Activated CD8-positive, alpha-beta memory T cell treated with anti-CD3 and anti-CD28 coated beads, Interleukin-2, amount 10 ng/mL, durations not matched to agents 7 days and 5 days (primary cell): ENCODE data around the gene PILRB. TPM values are rescaled to one million over a fixed set of nuclear protein-coding genes. Genes with fewer than 3 reads are reported as not detected.
"Not testable (repeated sequence)": the region's sequence is repeated elsewhere in the genome, so short reads cannot be mapped to it uniquely, and the experiment has no call there.

Experiments
- ATAC-seq: fragments of 150-1000 bp; cut with Tn5 transposase; one replicate; pipeline ENCODE4 v1.10.0; 2021; ENCODE audit warnings: moderate library complexity
- CTCF ChIA-PET: fragments of 350-600 bp; sonication (Branson Sonifier 250); formaldehyde crosslinking; loops from one replicate; lab custom pipeline; 2021; ENCODE audit warnings: antibody characterized with exemption; lab: Charles Lee
- DNase-seq: peaks from one replicate; pipeline ENCODE4 v3.0.0-alpha.2; 2020
- H3K27ac Mint-ChIP-seq: one replicate; pipeline ENCODE4 v1.8.0; 2021; ENCODE audit warnings: mild to moderate bottlenecking, mixed read lengths
- H3K27me3 Mint-ChIP-seq: one replicate; pipeline ENCODE4 v1.8.0; 2021; ENCODE audit warnings: mixed read lengths
- H3K36me3 Mint-ChIP-seq: one replicate; pipeline ENCODE4 v1.8.0; 2021; ENCODE audit warnings: mild to moderate bottlenecking, mixed read lengths
- H3K4me1 Mint-ChIP-seq: one replicate; pipeline ENCODE4 v1.8.0; 2021; ENCODE audit warnings: mixed read lengths
- H3K4me3 Mint-ChIP-seq: one replicate; pipeline ENCODE4 v1.8.0; 2021; ENCODE audit warnings: mild to moderate bottlenecking, moderate library complexity, mixed read lengths
- H3K9me3 Mint-ChIP-seq: one replicate; pipeline ENCODE4 v1.8.0; 2022; ENCODE audit warnings: low read depth, mixed read lengths
- total RNA-seq, 2 experiments: library from RNA; stranded (reverse); gene quantifications; one replicate each; pipeline ENCODE4 v1.2.3, GENCODE V29; 2021

Gene PILRB
- total RNA-seq, 2 experiments from 2014 or later, result 46.0 to 67.8 TPM

GRCh38 chr7:100345288-100345672, 12.6 kb upstream of the PILRB start:
- Mint-ChIP-seq H3K4me1 (peaks cover 44% of the 10 kb centered on the region), H3K36me3 (peaks cover 54% of the 10 kb centered on the region), H3K4me3 (peak overlapping the region; percentile 71), H3K27ac (peak overlapping the region; percentile 97)
- ATAC-seq (peak; percentile 48), DNase-seq (peak; percentile 86)
- not testable (repeated sequence) for H3K27me3 Mint-ChIP-seq, H3K9me3 Mint-ChIP-seq
- CTCF ChIA-PET, result interaction anchor here (0.6 to 4.8 kb wide), 11 partner anchors 10 to 315 kb away, joined by 3 to 22 read pairs (median 5); partner anchors contain the start of genes LAMTOR4, MEPCE, PVRIG and ZCWPW1

GRCh38 chr7:100346921-100347320, 11.0 kb upstream of the PILRB start:
- Mint-ChIP-seq H3K4me1 (peaks cover 54% of the 10 kb centered on the region), H3K27ac (peak overlapping the region; percentile 50), H3K36me3 (peaks cover 59% of the 10 kb centered on the region), H3K9me3 (no peaks in the 10 kb centered on the region), H3K4me3 (no peak overlapping the region), H3K27me3 (no peaks in the 10 kb centered on the region)
- ATAC-seq (no peak), DNase-seq (no peak)
- CTCF ChIA-PET, result interaction anchor here (0.9 to 4.8 kb wide), 6 partner anchors 28 to 215 kb away, joined by 3 to 22 read pairs (median 4); partner anchors contain the start of gene ZCWPW1

- CTCF ChIA-PET, result interaction anchor here (0.5 to 1.5 kb wide), 2 partner anchors 59 to 215 kb away, joined by 3 to 5 read pairs; no protein-coding TSS in a partner anchor
- Mint-ChIP-seq H3K4me3 (no peak overlapping the region), H3K36me3 (peaks cover 55% of the 10 kb centered on the region), H3K9me3 (no peaks in the 10 kb centered on the region), H3K27ac (peak overlapping the region; percentile 28), H3K27me3 (no peaks in the 10 kb centered on the region), H3K4me1 (peaks cover 57% of the 10 kb centered on the region)
- DNase-seq (no peak), ATAC-seq (no peak)
These were observed 9.1 kb upstream of the PILRB start for GRCh38 chr7:100348805-100349204.

GRCh38 chr7:100349757-100350156, 8.2 kb upstream of the PILRB start:
- Mint-ChIP-seq H3K27me3 (no peaks in the 10 kb centered on the region), H3K27ac (peak overlapping the region; percentile 68), H3K4me1 (peaks cover 49% of the 10 kb centered on the region), H3K9me3 (no peaks in the 10 kb centered on the region), H3K36me3 (peaks cover 51% of the 10 kb centered on the region), H3K4me3 (no peak overlapping the region)
- CTCF ChIA-PET, result interaction anchor here (1.5 kb wide), 1 partner anchor 58 kb away, joined by 5 read pairs; no protein-coding TSS in a partner anchor
- no peak for ATAC-seq
- no peak for DNase-seq

GRCh38 chr7:100351657-100352058, 6.3 kb upstream of the PILRB start:
- peak; percentile 38 for ATAC-seq
- no peaks in the 10 kb centered on the region for H3K27me3 Mint-ChIP-seq
- H3K4me1 Mint-ChIP-seq, result peaks cover 45% of the 10 kb centered on the region
- no peaks in the 10 kb centered on the region for H3K9me3 Mint-ChIP-seq
- no peak for DNase-seq
- H3K27ac Mint-ChIP-seq, result peak overlapping the region; percentile 87
- H3K36me3 Mint-ChIP-seq, result peaks cover 47% of the 10 kb centered on the region
- H3K4me3 Mint-ChIP-seq, result peak overlapping the region; percentile 56
- CTCF ChIA-PET, result interaction anchor here (1.6 kb wide), 1 partner anchor 56 kb away, joined by 4 read pairs; no protein-coding TSS in a partner anchor

GRCh38 chr7:100352230-100352781, 5.6 kb upstream of the PILRB start:
- DNase-seq, H3K9me3 Mint-ChIP-seq, H3K27me3 Mint-ChIP-seq: not testable (repeated sequence)
- CTCF ChIA-PET, result interaction anchor here (1.6 kb wide), 1 partner anchor 55 kb away, joined by 4 read pairs; no protein-coding TSS in a partner anchor
- Mint-ChIP-seq H3K27ac (peak overlapping the region; percentile 87), H3K4me3 (peak overlapping the region; percentile 45), H3K36me3 (peaks cover 43% of the 10 kb centered on the region), H3K4me1 (peaks cover 45% of the 10 kb centered on the region)
- peak; percentile 85 for ATAC-seq

GRCh38 chr7:100352984-100353684, 4.8 kb upstream of the PILRB start:
- no peaks in the 10 kb centered on the region for H3K9me3 Mint-ChIP-seq
- no peak for ATAC-seq
- CTCF ChIA-PET, result interaction anchor here (0.8 to 1.6 kb wide), 2 partner anchors 49 to 54 kb away, joined by 4 read pairs; no protein-coding TSS in a partner anchor

GRCh38 chr7:100353685-100354330, 4.1 kb upstream of the PILRB start:
- H3K27ac Mint-ChIP-seq, result peak overlapping the region; percentile 87
- DNase-seq, result no peak
- CTCF ChIA-PET, result interaction anchor here (0.8 to 1.0 kb wide), 2 partner anchors 48 to 84 kb away, joined by 4 read pairs; no protein-coding TSS in a partner anchor
- H3K9me3 Mint-ChIP-seq, result no peaks in the 10 kb centered on the region
- H3K4me1 Mint-ChIP-seq, result peaks cover 44% of the 10 kb centered on the region
- H3K27me3 Mint-ChIP-seq, result no peaks in the 10 kb centered on the region
- peaks cover 37% of the 10 kb centered on the region for H3K36me3 Mint-ChIP-seq
- peak; percentile 28 for ATAC-seq
- H3K4me3 Mint-ChIP-seq, result peak overlapping the region; percentile 45

More at GRCh38 chr7:100352984-100353684, 4.8 kb upstream of the PILRB start:
- Mint-ChIP-seq H3K27me3 (no peaks in the 10 kb centered on the region), H3K36me3 (peaks cover 39% of the 10 kb centered on the region), H3K4me1 (peaks cover 45% of the 10 kb centered on the region), H3K4me3 (peak overlapping the region; percentile 45), H3K27ac (peak overlapping the region; percentile 87)
- no peak for DNase-seq

- Mint-ChIP-seq H3K36me3 (peaks cover 36% of the 10 kb centered on the region), H3K27ac (no peak overlapping the region)
- CTCF ChIA-PET, result no interaction called here
These were observed 1.4 kb upstream of the PILRB start for GRCh38 chr7:100356416-100357068.

GRCh38 chr7:100357131-100357561, 771 bp upstream of the PILRB start:
- CTCF ChIA-PET, result no interaction called here
- H3K36me3 Mint-ChIP-seq, result peaks cover 41% of the 10 kb centered on the region
- DNase-seq, result no peak
- ATAC-seq, result no peak
- no peak overlapping the region for H3K4me3 Mint-ChIP-seq
- H3K9me3 Mint-ChIP-seq, result no peaks in the 10 kb centered on the region
- H3K4me1 Mint-ChIP-seq, result peaks cover 21% of the 10 kb centered on the region
- no peaks in the 10 kb centered on the region for H3K27me3 Mint-ChIP-seq
- peak overlapping the region; percentile 32 for H3K27ac Mint-ChIP-seq

More at GRCh38 chr7:100356416-100357068, 1.4 kb upstream of the PILRB start:
- H3K4me1 Mint-ChIP-seq, result peaks cover 26% of the 10 kb centered on the region
- no peaks in the 10 kb centered on the region for H3K27me3 Mint-ChIP-seq
- DNase-seq, result no peak
- no peak for ATAC-seq
- H3K9me3 Mint-ChIP-seq, result no peaks in the 10 kb centered on the region
- no peak overlapping the region for H3K4me3 Mint-ChIP-seq

- no peaks in the 10 kb centered on the region for H3K9me3 Mint-ChIP-seq
- DNase-seq, result no peak
- no peak overlapping the region for H3K4me3 Mint-ChIP-seq
- H3K27ac Mint-ChIP-seq, result no peak overlapping the region
- peaks cover 15% of the 10 kb centered on the region for H3K4me1 Mint-ChIP-seq
- peaks cover 51% of the 10 kb centered on the region for H3K36me3 Mint-ChIP-seq
- no peak for ATAC-seq
- CTCF ChIA-PET, result interaction anchor here (1.0 kb wide), 1 partner anchor 49 kb away, joined by 4 read pairs; no protein-coding TSS in a partner anchor
- H3K27me3 Mint-ChIP-seq, result no peaks in the 10 kb centered on the region
These were observed 918 bp downstream of the PILRB start for GRCh38 chr7:100358857-100359212.

GRCh38 chr7:100360135-100360854, 2.4 kb downstream of the PILRB start:
- no peak for ATAC-seq
- H3K36me3 Mint-ChIP-seq, result peaks cover 57% of the 10 kb centered on the region
- H3K4me3 Mint-ChIP-seq, result no peak overlapping the region
- peaks cover 22% of the 10 kb centered on the region for H3K4me1 Mint-ChIP-seq
- H3K27ac Mint-ChIP-seq, result peak overlapping the region; percentile 45
- CTCF ChIA-PET, result no interaction called here
- DNase-seq, result no peak
- no peaks in the 10 kb centered on the region for H3K27me3 Mint-ChIP-seq
- no peaks in the 10 kb centered on the region for H3K9me3 Mint-ChIP-seq
